ENCODE results near the gene ST6GAL1.

DNA sequence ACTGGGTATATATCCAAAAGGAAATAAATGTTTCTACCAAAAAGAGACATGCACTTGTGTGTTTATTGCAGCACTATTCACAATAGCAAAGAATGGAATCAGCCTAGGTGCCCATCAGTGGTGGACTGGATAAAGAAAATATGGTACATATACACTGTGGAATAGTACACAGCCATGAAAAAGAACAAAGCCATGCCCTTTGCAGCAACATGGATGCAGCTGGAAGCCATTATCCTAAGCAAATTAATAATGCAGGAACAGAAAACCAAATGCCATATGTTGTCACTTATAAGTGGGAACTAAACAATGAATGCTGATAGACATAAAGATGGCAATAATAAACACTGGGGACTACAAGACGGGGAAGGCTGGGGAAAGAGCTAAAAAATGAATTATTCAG, 106.1 kb downstream of the ST6GAL1 start:
- TF ChIP-seq, protein P1, sequence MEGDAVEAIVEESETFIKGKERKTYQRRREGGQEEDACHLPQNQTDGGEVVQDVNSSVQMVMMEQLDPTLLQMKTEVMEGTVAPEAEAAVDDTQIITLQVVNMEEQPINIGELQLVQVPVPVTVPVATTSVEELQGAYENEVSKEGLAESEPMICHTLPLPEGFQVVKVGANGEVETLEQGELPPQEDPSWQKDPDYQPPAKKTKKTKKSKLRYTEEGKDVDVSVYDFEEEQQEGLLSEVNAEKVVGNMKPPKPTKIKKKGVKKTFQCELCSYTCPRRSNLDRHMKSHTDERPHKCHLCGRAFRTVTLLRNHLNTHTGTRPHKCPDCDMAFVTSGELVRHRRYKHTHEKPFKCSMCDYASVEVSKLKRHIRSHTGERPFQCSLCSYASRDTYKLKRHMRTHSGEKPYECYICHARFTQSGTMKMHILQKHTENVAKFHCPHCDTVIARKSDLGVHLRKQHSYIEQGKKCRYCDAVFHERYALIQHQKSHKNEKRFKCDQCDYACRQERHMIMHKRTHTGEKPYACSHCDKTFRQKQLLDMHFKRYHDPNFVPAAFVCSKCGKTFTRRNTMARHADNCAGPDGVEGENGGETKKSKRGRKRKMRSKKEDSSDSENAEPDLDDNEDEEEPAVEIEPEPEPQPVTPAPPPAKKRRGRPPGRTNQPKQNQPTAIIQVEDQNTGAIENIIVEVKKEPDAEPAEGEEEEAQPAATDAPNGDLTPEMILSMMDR (IDR thresholded peaks at IDR 0.05) = no peak
- no peak for TF ChIP-seq EP300 (IDR thresholded peaks at IDR 0.05)
